IPS DF 4.7 (cell line): ENCODE data around the gene NRCAM.

Experiments used
- DNase-seq: peaks from one replicate; pipeline ENCODE4 v3.0.0-alpha.2; 2013; ENCODE audit warnings: low spot score; ENCODE audit errors: extremely low read depth

Gene NRCAM

DNA sequence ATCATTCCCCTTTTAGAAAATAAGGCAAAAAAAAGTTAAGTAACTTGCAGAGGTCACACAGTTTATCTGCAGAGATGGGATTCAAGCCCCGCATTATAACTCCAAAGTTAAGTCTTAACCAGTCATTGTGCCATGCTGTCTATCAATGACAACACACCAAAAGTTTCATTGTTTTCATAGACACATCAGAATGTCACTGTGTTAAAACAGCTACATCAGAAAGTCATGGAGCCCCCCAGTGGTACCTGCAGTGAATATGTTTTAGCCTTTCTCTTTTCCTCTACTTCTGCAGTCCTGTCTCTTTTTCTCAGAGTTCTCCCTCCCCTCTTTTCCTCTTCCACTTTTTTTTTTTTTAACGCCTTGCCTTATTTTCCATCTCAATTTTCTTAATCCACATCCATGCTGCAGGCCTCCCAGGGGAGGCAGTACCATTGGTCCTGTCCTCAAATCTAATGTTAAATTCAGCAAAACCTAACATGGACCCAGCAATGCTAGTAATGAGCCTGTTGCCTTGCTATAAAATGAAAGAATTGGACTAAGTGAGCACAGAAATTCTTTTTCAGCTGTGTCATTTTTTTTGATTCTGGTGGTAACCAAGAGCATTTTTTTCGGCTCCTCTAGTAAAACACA lies 3.8 kb upstream of the NRCAM start:
- DNase-seq = no peak

- no peak for DNase-seq
These were observed 1.6 kb upstream of the NRCAM start for GRCh38 chr7:108457871-108458270.

DNA sequence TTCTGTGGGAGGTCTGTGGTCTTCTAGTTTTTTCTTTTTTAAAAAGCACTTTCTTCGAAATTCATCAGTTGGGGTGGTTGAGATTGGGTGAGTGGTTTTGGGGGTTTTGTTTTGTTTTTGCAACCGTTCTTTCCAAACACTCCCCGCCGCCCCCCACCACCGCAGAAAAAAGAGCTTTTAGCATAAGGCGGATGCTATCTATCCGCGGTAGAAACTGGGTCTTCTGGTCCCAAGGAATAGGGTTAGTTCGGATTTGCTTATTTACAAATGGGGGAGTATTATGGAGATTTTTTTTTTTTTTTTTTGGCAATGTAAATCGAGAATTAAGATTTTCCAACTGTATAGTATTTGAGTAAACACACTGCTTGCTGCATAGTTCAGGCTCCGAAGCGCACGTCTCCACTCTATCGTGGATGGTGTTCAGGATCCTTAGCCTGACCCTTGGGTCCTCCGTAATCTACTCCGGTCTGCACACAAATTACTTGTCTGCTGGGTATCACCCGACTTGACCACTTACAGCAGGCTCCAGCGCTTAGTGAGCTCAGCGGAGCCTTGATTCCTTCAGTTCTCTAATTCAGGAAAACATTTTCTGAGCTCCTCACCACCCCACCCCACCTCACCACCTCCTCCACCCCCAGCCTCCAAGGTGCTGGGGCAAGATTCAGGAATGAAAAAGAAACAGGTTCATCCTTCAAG lies 757 bp upstream of the NRCAM start:
- no peak for DNase-seq

DNA sequence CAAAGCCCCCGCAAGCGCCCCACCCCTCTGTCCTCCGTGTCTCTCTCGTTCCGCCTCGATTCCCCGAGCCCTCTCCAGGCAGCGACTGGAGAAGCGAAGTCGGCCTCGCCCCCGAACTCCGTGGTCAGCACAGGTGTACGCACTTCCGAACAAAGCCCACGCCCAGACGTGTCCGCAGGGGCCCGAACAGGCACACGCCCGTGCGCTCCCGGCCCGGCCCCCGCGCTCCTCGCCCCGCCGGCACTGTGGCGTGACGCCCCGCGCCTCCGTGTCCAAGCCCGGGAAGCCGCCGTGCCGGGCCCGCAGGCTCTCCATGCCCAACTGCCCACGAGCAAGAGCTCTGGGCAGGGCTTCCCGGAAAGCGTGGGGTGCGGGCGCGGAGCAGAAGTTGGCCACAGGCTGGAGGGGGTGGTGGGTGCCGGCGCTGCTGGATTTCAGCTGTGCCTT lies 662 bp downstream of the NRCAM start:
- no peak for DNase-seq

DNA sequence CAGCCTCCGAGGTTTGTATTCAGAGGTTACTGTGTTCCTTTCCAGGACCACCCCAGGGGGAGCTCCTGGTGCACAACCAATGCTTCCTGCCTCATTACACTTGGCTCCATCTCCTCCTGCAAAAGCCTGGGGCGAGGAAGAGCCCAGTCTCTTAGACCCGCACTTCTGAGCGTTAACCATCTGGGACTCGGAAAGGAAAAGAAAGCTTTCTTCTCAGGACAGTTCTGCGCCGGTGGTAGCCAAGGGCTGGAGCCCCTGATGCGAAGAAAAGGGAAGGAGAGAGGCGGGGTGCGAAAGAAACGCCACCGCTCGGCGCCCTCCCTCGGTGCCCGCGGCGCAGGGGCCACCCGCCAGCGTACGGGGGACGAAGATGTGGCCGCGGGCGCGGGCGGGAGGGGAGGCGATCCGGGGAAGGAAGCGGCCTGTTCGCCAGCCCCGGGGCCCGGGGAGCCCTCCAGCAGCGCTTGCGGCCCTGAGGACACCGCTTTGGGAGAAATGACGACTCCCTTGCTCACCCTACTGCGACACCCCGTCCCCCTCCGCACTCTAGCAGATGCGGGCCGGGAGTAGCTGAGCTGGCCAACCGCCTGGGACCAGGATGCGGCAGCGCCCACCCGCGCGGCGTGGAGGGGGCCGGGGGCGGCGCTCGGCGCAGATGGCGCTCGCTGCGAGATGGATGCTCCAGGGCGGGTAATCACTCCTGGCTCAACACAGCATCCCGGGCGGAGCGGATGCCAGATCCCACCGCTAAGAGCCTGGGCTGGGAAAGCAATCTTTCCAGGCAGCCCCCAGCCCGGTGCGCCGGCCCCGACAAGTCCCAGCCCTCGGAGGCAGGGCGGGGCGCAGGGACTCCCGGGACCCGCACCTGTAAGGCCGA lies 1.3 kb downstream of the NRCAM start:
- no peak for DNase-seq

GRCh38 chr7:108454317-108454673 lies 1.9 kb downstream of the NRCAM start:
- DNase-seq = no peak

GRCh38 chr7:108453320-108453719 lies 2.9 kb downstream of the NRCAM start:
- no peak for DNase-seq

DNA sequence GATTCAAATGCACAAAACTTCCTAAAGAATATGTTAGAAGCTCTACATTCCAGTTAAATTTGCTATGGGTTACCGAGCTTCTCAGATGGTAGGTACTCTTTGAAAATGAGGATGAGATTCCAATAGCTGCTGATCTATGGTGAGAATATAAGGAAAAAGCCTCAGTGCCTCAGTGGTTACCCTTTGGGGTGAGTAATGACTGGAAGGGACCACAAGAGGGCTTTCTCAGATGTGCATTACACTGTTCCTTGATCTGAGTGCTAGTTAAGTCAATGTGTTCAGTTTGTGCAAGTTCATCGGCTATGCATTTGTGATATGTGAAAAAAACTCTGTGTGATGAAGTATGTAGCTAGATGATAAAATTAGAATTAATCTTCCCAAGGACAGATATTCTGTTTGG lies 3.5 kb downstream of the NRCAM start:
- DNase-seq = no peak

GRCh38 chr7:108451296-108451848 lies 4.9 kb downstream of the NRCAM start:
- no peak for DNase-seq

DNA sequence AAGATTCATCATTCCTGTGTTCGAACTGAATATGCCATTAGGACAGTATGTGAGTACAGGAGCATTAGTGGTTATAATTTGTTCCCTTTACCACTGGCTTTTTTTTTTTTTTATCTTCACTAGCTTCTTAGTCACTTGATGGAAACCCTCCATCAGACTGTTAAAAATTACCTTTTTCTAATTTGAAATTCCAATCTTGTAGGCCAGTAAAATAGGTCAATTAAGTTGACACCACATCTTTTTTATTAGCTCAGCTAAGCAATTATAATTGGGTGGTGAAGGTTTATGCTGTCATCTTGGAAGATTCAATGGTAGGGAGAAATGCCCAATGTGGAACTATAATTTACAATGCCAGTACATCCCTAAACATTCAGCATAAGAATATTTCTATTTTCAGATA lies 6.1 kb downstream of the NRCAM start:
- no peak for DNase-seq

- DNase-seq = no peak
These were observed 6.7 kb downstream of the NRCAM start for GRCh38 chr7:108449521-108449920.

- DNase-seq = no peak
These were observed 7.4 kb downstream of the NRCAM start for GRCh38 chr7:108448584-108449505.

GRCh38 chr7:108442039-108442568 lies 14.1 kb downstream of the NRCAM start:
- DNase-seq = no peak

DNA sequence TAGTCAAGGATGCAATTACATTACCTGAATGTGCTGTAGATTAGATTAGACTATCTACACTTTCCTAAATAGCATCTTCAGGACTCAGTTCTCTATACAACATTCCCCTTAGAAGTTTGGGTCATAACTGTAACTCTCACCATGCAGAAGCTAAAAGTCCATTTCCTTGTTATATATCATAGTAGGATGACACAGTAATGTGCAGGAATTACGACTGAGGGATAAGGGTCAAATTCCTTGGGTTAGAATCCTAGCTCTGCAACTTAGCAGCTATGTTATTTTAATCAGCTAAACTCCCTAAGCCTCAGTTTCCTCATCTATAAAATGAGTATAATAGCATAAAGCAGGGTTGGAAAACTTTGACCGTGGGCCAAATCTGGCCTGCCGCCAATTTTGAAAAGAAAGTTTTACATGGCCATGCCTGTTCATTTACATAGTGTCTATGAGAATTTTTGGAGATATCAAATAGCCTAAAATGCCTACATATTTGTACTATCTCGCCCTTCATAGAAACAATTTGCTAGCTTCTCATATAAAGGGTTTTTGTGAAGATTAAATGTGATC lies 14.8 kb downstream of the NRCAM start:
- no peak for DNase-seq

DNA sequence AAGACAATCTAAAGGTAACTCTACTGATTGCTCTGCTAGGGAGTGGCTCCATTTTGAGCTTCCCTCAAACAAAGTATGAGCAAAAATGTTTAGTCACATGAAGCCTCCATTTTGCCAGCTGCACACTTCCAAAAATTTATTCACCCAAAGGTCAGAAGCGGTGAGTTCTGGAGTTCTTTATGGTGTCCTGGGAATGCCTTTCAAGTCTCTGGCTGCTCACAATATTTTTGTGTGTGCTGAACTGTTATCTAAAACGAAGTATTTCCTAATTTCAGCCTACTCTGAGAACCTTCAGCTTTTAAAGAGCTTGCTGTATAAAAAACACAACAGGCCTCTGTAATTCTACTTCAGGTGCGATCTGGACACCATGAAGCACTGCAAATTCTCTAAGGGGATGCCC lies 15.6 kb downstream of the NRCAM start:
- DNase-seq = no peak

DNA sequence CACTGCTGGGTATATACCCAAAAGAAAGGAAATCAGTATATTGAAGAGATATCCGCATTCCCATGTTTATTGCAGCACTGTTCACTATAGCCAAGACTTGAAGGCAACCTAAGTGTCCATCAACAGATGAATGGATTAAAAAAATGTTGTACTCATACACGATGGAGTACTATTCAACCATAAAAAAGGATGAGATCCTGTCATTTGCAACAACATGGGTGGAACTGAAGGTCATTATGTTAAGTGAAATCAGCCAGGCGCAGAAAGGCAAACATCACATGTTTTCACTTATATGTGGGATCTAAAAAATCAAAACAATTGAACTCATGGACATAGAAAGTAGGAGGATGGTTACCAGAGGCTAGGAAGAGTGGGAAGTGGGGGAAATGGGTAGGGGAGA lies 19.3 kb downstream of the NRCAM start:
- no peak for DNase-seq

- no peak for DNase-seq
These were observed 22.2 kb downstream of the NRCAM start for GRCh38 chr7:108434010-108434409.

DNA sequence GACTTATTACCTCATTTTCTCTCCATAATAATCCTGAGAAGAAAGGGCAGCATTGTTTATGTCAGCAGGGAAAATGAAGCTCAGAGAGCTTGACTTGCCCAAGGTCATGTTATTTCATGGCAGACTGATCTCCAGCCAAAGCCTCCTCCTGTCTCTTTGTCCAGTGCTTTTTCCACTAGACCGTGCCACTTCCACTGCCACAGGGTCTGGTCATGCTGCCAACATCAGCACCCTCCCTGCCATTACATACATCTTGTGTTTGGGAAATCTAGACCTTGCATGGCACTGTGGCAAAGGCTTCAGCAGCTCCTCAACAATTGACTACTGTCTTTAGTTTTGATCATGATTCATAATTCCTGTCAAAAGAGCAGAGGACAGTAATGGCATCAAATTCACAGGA lies 25.1 kb downstream of the NRCAM start:
- DNase-seq = no peak

- DNase-seq = no peak
These were observed 25.6 kb downstream of the NRCAM start for GRCh38 chr7:108430664-108431063.

DNA sequence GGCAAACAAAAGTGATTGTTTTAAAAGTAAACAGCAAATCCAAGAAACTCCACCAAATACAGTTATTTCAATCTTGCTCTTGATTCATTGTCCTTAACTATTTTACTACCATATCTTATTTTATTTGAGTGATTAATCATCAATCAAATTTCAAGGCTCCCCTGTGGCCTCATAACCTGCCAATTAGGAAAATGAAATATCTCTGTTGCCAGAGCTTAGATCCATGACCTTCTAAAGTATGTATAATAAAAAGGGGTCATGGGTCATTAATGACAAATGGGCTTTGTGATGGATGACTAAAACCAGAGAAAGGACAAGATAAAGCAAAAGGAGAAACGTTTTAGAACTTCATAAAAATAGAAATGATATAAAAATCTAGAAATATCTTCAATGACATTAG lies 28.5 kb downstream of the NRCAM start:
- DNase-seq = no peak
